Measurements from ENCODE around the gene ATE1.

DNA sequence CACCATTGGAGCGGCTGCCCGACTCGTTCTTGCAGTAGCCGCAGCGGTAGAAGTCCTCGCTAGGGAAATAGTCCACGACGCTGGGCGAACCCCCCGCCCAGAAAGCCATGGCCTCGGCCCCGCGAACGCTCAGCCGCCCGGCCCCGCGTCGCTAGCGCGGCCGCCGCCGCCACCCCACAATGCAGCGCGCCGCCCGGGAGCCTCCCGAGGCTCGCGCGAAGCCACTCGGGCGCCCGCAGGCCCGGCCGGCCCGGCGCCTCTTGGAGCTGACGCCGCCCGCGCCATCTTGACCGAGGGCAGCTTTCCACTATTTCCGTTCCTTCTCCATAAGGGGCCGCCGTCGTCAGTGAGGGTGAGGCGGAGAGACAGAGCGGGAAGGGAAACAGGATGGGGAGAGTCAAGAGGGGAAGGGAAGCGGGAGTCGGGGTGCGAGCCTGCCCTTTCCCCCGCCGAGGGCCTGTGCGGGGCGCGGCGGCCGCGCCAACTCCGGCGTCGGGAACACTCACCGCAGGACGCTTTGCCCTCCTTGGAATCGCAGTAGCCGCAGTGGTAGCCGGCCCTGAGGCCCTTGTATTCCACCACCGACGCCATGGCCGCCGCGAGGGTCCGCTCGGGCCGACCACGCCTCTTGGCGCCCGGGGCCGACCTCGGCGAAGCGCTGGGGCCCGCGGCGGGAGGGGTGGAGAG lies at the start of gene ATE1:
- TF ChIP-seq FOXA1 (IDR thresholded peaks at IDR 0.05) (no peak), SP1 (IDR thresholded peaks at IDR 0.05) (no peak)

Measured in HEK293T (cell line).